GM12878 (cell line): Measurements from ENCODE around the gene DIS3L2.

Experiments
- CREB1 ChIP-seq: IDR thresholded peaks from 2 replicates; pipeline ENCODE4 v1.6.1; 2012; ENCODE audit warnings: low read depth, mild to moderate bottlenecking, inconsistent platforms
- CTCF ChIP-seq, 3 experiments: IDR thresholded peaks in 2 of 3; conservative IDR thresholded peaks in 1 of 3; 2 replicates each; pipeline ENCODE4 v1.5.1; 2011; ENCODE audit warnings: low read depth in 3 of 3, low read length in 3 of 3, mild to moderate bottlenecking in 3 of 3, control low read depth in 2 of 3, moderate library complexity in 2 of 3, inconsistent platforms in 1 of 3, mixed read lengths in 1 of 3; ENCODE audit not compliant: control insufficient read depth in 2 of 3, insufficient read depth in 1 of 3; ENCODE audit errors: extremely low read depth in 1 of 3
- EP300 ChIP-seq, 2 experiments: fragments of 150-350 bp in 1 of 2; IDR thresholded peaks; 2 replicates each; pipeline ENCODE4 v1.6.1; 2011 to 2012; ENCODE audit warnings: low read depth in 2 of 2, low read length in 2 of 2, borderline replicate concordance in 1 of 2, improper control_type of control experiment in 1 of 2, inconsistent platforms in 1 of 2; ENCODE audit not compliant: control insufficient read depth in 1 of 2
- HDAC2 ChIP-seq: fragments of 200-600 bp; sonication (generic); IDR thresholded peaks from 2 replicates; pipeline ENCODE4 v1.6.1; 2017
- JUNB ChIP-seq: IDR thresholded peaks from 2 replicates; pipeline ENCODE4 v1.6.1; 2016; ENCODE audit warnings: antibody characterized with exemption, mild to moderate bottlenecking
- MXI1 ChIP-seq: fragments of 150-350 bp; IDR thresholded peaks from 2 replicates; pipeline ENCODE4 v1.6.1; 2011; ENCODE audit warnings: low read depth, mild to moderate bottlenecking, inconsistent platforms, low read length, improper control_type of control experiment
- NR2C1 ChIP-seq: fragments of 450-650 bp; IDR thresholded peaks from 2 replicates; pipeline ENCODE4 v1.6.1; 2017; ENCODE audit warnings: antibody characterized with exemption, mild to moderate bottlenecking, moderate library complexity
- POLR2A ChIP-seq: IDR thresholded peaks from 2 replicates; pipeline ENCODE4 v1.6.1; 2011; ENCODE audit warnings: low read depth, mild to moderate bottlenecking, low read length
- REST ChIP-seq: IDR thresholded peaks from 2 replicates; pipeline ENCODE4 v1.6.1; 2012; ENCODE audit warnings: mild to moderate bottlenecking, low read depth, low read length
- SRF ChIP-seq, 2 experiments: IDR thresholded peaks; 2 replicates each; pipeline ENCODE4 v1.6.1; 2011; ENCODE audit warnings: low read depth in 2 of 2, low read length in 2 of 2, mild to moderate bottlenecking in 1 of 2, moderate library complexity in 1 of 2

GRCh38 chr2:232139786-232140562 is 178.5 kb downstream of the DIS3L2 start:
- no peak for TF ChIP-seq SRF (IDR thresholded peaks at IDR 0.05; ENCODE audit: low read depth in 2 of 2, low read length in 2 of 2)
- no peak for TF ChIP-seq POLR2A
- TF ChIP-seq NR2C1, result no peak
- TF ChIP-seq CTCF (IDR thresholded peaks at IDR 0.05 in 2 of 3, conservative IDR thresholded peaks at IDR 0.05 in 1 of 3; ENCODE audit: control insufficient read depth in 2 of 3, extremely low read depth in 1 of 3, insufficient read depth in 1 of 3, low read depth in 3 of 3, low read length in 3 of 3), result no peak
- no peak for TF ChIP-seq MXI1
- TF ChIP-seq EP300 (IDR thresholded peaks at IDR 0.05; ENCODE audit: borderline replicate concordance in 1 of 2, control insufficient read depth in 1 of 2, low read depth in 2 of 2, low read length in 2 of 2), result no peak
- no peak for TF ChIP-seq CREB1
- no peak for TF ChIP-seq JUNB
- TF ChIP-seq HDAC2, result no peak
- TF ChIP-seq REST, result no peak
